IMR-90 (cell line): ENCODE data around the gene CLEC3B.

Experiments
- CTCF ChIP-seq: conservative IDR thresholded peaks from 2 replicates; pipeline ENCODE4 v1.5.1; 2012; ENCODE audit warnings: mild to moderate bottlenecking, low read depth, low read length, improper control_type of control experiment
- ELK1 ChIP-seq: fragments of 150-350 bp; IDR thresholded peaks from 2 replicates; pipeline ENCODE4 v1.6.1; 2016; ENCODE audit warnings: low read depth, mild to moderate bottlenecking, low read length, moderate library complexity, borderline replicate concordance
- MAZ ChIP-seq: IDR thresholded peaks from 2 replicates; pipeline ENCODE4 v1.6.1; 2012; ENCODE audit warnings: low read depth, mild to moderate bottlenecking, low read length, improper control_type of control experiment, moderate library complexity, borderline replicate concordance
- POLR2A ChIP-seq: IDR thresholded peaks from 2 replicates; pipeline ENCODE4 v1.6.1; 2012; ENCODE audit warnings: mild to moderate bottlenecking, low read depth, low read length
- RAD21 ChIP-seq: IDR thresholded peaks from 2 replicates; pipeline ENCODE4 v1.6.1; 2012; ENCODE audit warnings: low read length, improper control_type of control experiment
- RFX5 ChIP-seq: IDR thresholded peaks from 2 replicates; pipeline ENCODE4 v1.8.0; 2012; ENCODE audit warnings: low read depth, mild to moderate bottlenecking, low read length, moderate library complexity

GRCh38 chr3:45032113-45032512 lies 6.0 kb downstream of the CLEC3B start:
- TF ChIP-seq MAZ (no peak), POLR2A (no peak), CTCF (no peak), ELK1 (no peak), RAD21 (no peak), RFX5 (no peak)
